ENCODE results near the gene EPHA3. TPM values are rescaled to one million over a fixed set of nuclear protein-coding genes. Genes with fewer than 3 reads are reported as not detected.

Gene EPHA3
- total and polyA plus RNA-seq, 9 of the 15 experiments (the other 6 are each of a cell fraction or from before 2014, with no cell fraction given), result not detected

- H3K4me2 ChIP-seq (ENCODE audit: insufficient read depth, low read length), result no peak overlapping the region
- no peaks in the 10 kb centered on the region for H3K4me1 ChIP-seq (replicated peaks in 1 of 2; ENCODE audit: control insufficient read depth in 2 of 2, insufficient read depth in 2 of 2, low read length in 2 of 2)
- no peak for FAIRE-seq
- WGBS (ENCODE audit: insufficient coverage, low coverage, missing lambda C conversion rate), result 0% methylated on average over 2 of the region's 2 CpGs
- H4K20me1 ChIP-seq (replicated peaks; ENCODE audit: control insufficient read depth, insufficient read depth, low read length), result no peaks in the 10 kb centered on the region
- in situ Hi-C loops (cut with MboI) (no loop called here), intact Hi-C loops (cut with micrococcal nuclease) (no loop called here)
- no peak overlapping the region for H3K27ac ChIP-seq (ENCODE audit: extremely low read depth, low read depth, low read length)
- TF ChIP-seq, protein P1, sequence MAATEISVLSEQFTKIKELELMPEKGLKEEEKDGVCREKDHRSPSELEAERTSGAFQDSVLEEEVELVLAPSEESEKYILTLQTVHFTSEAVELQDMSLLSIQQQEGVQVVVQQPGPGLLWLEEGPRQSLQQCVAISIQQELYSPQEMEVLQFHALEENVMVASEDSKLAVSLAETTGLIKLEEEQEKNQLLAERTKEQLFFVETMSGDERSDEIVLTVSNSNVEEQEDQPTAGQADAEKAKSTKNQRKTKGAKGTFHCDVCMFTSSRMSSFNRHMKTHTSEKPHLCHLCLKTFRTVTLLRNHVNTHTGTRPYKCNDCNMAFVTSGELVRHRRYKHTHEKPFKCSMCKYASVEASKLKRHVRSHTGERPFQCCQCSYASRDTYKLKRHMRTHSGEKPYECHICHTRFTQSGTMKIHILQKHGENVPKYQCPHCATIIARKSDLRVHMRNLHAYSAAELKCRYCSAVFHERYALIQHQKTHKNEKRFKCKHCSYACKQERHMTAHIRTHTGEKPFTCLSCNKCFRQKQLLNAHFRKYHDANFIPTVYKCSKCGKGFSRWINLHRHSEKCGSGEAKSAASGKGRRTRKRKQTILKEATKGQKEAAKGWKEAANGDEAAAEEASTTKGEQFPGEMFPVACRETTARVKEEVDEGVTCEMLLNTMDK (IDR thresholded peaks at IDR 0.05; ENCODE audit: borderline replicate concordance, insufficient read depth, low read depth, low read length, poor library complexity, severe bottlenecking), result no peak
- no peak for TF ChIP-seq SMAD1 (IDR thresholded peaks at IDR 0.05; ENCODE audit: low read depth, low read length, partially characterized antibody)
- no peak for TF ChIP-seq DMBX1 (CRISPR knock-in tag; IDR thresholded peaks at IDR 0.05; ENCODE audit: borderline replicate concordance)
- TF ChIP-seq PML (IDR thresholded peaks at IDR 0.05; ENCODE audit: low read length), result no peak
- TF ChIP-seq ZNF23 (CRISPR knock-in tag; IDR thresholded peaks at IDR 0.05), result no peak
- TF ChIP-seq, protein P2, sequence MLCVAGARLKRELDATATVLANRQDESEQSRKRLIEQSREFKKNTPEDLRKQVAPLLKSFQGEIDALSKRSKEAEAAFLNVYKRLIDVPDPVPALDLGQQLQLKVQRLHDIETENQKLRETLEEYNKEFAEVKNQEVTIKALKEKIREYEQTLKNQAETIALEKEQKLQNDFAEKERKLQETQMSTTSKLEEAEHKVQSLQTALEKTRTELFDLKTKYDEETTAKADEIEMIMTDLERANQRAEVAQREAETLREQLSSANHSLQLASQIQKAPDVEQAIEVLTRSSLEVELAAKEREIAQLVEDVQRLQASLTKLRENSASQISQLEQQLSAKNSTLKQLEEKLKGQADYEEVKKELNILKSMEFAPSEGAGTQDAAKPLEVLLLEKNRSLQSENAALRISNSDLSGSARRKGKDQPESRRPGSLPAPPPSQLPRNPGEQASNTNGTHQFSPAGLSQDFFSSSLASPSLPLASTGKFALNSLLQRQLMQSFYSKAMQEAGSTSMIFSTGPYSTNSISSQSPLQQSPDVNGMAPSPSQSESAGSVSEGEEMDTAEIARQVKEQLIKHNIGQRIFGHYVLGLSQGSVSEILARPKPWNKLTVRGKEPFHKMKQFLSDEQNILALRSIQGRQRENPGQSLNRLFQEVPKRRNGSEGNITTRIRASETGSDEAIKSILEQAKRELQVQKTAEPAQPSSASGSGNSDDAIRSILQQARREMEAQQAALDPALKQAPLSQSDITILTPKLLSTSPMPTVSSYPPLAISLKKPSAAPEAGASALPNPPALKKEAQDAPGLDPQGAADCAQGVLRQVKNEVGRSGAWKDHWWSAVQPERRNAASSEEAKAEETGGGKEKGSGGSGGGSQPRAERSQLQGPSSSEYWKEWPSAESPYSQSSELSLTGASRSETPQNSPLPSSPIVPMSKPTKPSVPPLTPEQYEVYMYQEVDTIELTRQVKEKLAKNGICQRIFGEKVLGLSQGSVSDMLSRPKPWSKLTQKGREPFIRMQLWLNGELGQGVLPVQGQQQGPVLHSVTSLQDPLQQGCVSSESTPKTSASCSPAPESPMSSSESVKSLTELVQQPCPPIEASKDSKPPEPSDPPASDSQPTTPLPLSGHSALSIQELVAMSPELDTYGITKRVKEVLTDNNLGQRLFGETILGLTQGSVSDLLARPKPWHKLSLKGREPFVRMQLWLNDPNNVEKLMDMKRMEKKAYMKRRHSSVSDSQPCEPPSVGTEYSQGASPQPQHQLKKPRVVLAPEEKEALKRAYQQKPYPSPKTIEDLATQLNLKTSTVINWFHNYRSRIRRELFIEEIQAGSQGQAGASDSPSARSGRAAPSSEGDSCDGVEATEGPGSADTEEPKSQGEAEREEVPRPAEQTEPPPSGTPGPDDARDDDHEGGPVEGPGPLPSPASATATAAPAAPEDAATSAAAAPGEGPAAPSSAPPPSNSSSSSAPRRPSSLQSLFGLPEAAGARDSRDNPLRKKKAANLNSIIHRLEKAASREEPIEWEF (CRISPR knock-in tag; IDR thresholded peaks at IDR 0.05), result no peak
- no peak for TF ChIP-seq TCF7 (IDR thresholded peaks at IDR 0.05; ENCODE audit: borderline replicate concordance)
- no peak for TF ChIP-seq NR2F6 (CRISPR knock-in tag; IDR thresholded peaks at IDR 0.05)
- TF ChIP-seq ZFX (CRISPR knock-in tag; IDR thresholded peaks at IDR 0.05), result no peak
- TF ChIP-seq, protein P3, sequence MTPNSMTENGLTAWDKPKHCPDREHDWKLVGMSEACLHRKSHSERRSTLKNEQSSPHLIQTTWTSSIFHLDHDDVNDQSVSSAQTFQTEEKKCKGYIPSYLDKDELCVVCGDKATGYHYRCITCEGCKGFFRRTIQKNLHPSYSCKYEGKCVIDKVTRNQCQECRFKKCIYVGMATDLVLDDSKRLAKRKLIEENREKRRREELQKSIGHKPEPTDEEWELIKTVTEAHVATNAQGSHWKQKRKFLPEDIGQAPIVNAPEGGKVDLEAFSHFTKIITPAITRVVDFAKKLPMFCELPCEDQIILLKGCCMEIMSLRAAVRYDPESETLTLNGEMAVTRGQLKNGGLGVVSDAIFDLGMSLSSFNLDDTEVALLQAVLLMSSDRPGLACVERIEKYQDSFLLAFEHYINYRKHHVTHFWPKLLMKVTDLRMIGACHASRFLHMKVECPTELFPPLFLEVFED (CRISPR knock-in tag; conservative IDR thresholded peaks at IDR 0.05), result no peak
- TF ChIP-seq SNRNP70 (optimal IDR thresholded peaks at IDR 0.05; ENCODE audit: low read depth, low read length), result no peak
- TF ChIP-seq NFIC (IDR thresholded peaks at IDR 0.05), result no peak
- TF ChIP-seq, protein P4, sequence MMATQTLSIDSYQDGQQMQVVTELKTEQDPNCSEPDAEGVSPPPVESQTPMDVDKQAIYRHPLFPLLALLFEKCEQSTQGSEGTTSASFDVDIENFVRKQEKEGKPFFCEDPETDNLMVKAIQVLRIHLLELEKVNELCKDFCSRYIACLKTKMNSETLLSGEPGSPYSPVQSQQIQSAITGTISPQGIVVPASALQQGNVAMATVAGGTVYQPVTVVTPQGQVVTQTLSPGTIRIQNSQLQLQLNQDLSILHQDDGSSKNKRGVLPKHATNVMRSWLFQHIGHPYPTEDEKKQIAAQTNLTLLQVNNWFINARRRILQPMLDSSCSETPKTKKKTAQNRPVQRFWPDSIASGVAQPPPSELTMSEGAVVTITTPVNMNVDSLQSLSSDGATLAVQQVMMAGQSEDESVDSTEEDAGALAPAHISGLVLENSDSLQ (IDR thresholded peaks at IDR 0.05), result no peak
- TF ChIP-seq SIN3B (IDR thresholded peaks at IDR 0.05; ENCODE audit: low read depth), result no peak
- no peak for TF ChIP-seq STAG1 (CRISPR knock-in tag; IDR thresholded peaks at IDR 0.05; ENCODE audit: borderline replicate concordance)
- H3K9me1 ChIP-seq (ENCODE audit: control insufficient read depth, insufficient read depth, low read length), result no peaks in the 10 kb centered on the region
- no peak overlapping the region for H3K4me3 ChIP-seq
- H3K36me3 ChIP-seq (ENCODE audit: control insufficient read depth, insufficient read depth, low read length), result no peaks in the 10 kb centered on the region
- H3K9ac ChIP-seq (ENCODE audit: insufficient read depth in 1 of 2, low read depth in 2 of 2, low read length in 2 of 2), result no peak overlapping the region
- POLR2A ChIA-PET, result no interaction called here
- no TSS peak for BruUV-seq (replicated peaks)
- H3K27me3 ChIP-seq (ENCODE audit: control insufficient read depth in 2 of 2, insufficient read depth in 2 of 2, low read length in 2 of 2), result no peaks in the 10 kb centered on the region
- H3K9me3 ChIP-seq (replicated peaks; ENCODE audit: control insufficient read depth, insufficient read depth, low read depth, low read length), result no peaks in the 10 kb centered on the region
- H2AFZ ChIP-seq (ENCODE audit: low read depth, low read length), result no peak overlapping the region
- no peaks in the 10 kb centered on the region for H3K79me2 ChIP-seq (ENCODE audit: control insufficient read depth, insufficient read depth, low read length)
- ATAC-seq, result no peak
- DNase-seq (ENCODE audit: extremely low read depth in 1 of 4, low spot score in 3 of 4), result no peak
- CTCF ChIA-PET (ENCODE audit: low intra/inter-chr PET ratio), result no interaction called here
These were observed 193.6 kb downstream of the EPHA3 start for GRCh38 chr3:89300981-89301380.

All from K562 (cell line).